WTC11 (cell line): Measurements from ENCODE around the gene CFAP20DC. TPM values are rescaled to one million over a fixed set of nuclear protein-coding genes. Genes with fewer than 3 reads are reported as not detected.

ENCODE experiments used
- ATAC-seq: fragments of 200-7000 bp; cut with Tn5 transposase; 2 replicates; pipeline ENCODE4 v1.10.0; 2021; ENCODE audit warnings: mild to moderate bottlenecking, moderate library complexity
- CTCF ChIA-PET: fragments of 300-600 bp; sonication (Branson Sonifier 250); formaldehyde crosslinking; loops from one replicate; lab custom pipeline; 2021; ENCODE audit warnings: antibody characterized with exemption; lab: Charles Lee
- POLR2A ChIA-PET: fragments of 350-600 bp; sonication (Branson Sonifier 250); formaldehyde crosslinking; loops from one replicate; lab custom pipeline; 2021; ENCODE audit warnings: antibody characterized with exemption; lab: Charles Lee
- DNase-seq: peaks from one replicate; pipeline ENCODE4 v3.0.0; 2021; ENCODE audit warnings: low spot score
- H3K27ac Mint-ChIP-seq: 2 replicates; pipeline ENCODE4 v1.8.0; 2021; ENCODE audit warnings: mixed read lengths
- H3K27me3 Mint-ChIP-seq: 2 replicates; pipeline ENCODE4 v1.8.0; 2021; ENCODE audit warnings: low read depth, mild to moderate bottlenecking, moderate library complexity, mixed read lengths
- H3K36me3 Mint-ChIP-seq: 2 replicates; pipeline ENCODE4 v1.8.0; 2021; ENCODE audit warnings: mixed read lengths
- H3K4me1 Mint-ChIP-seq: 2 replicates; pipeline ENCODE4 v1.8.0; 2022; ENCODE audit warnings: mixed read lengths
- H3K4me3 Mint-ChIP-seq: 2 replicates; pipeline ENCODE4 v1.8.0; 2021; ENCODE audit warnings: mild to moderate bottlenecking, moderate library complexity, mixed read lengths
- H3K9me3 Mint-ChIP-seq: 2 replicates; pipeline ENCODE4 v1.8.0; 2021; ENCODE audit warnings: mixed read lengths
- CBFB ChIP-seq: sonication (generic); formaldehyde crosslinking; IDR thresholded peaks from 2 replicates; pipeline ENCODE4 v1.8.1; 2022; ENCODE audit warnings: mild to moderate bottlenecking, low read depth, missing genetic modification reagents
- ESRRA ChIP-seq: sonication (generic); formaldehyde crosslinking; IDR thresholded peaks from 2 replicates; pipeline ENCODE4 v1.8.1; 2022; ENCODE audit warnings: mild to moderate bottlenecking, missing genetic modification reagents, borderline replicate concordance
- IRF1 ChIP-seq: sonication (generic); formaldehyde crosslinking; IDR thresholded peaks from 2 replicates; pipeline ENCODE4 v1.8.0; 2023; ENCODE audit warnings: missing genetic modification reagents
- MAX ChIP-seq: sonication (generic); formaldehyde crosslinking; IDR thresholded peaks from 2 replicates; pipeline ENCODE4 v1.8.0; 2022; ENCODE audit warnings: mild to moderate bottlenecking, missing genetic modification reagents
- NFATC4 ChIP-seq: fragments of 250-450 bp; sonication (Bioruptor Pico); IDR thresholded peaks from 2 replicates; pipeline ENCODE4 v1.9.0; 2021; ENCODE audit warnings: mild to moderate bottlenecking
- NR2C2 ChIP-seq: sonication (generic); formaldehyde crosslinking; IDR thresholded peaks from 2 replicates; pipeline ENCODE4 v1.8.0; 2022; ENCODE audit warnings: mild to moderate bottlenecking, missing genetic modification reagents
- NR3C1 ChIP-seq: sonication (generic); formaldehyde crosslinking; conservative IDR thresholded peaks from 2 replicates; pipeline ENCODE4 v1.8.1; 2023; ENCODE audit warnings: low read depth, mild to moderate bottlenecking, missing genetic modification reagents
- TCF7 ChIP-seq: sonication (generic); formaldehyde crosslinking; IDR thresholded peaks from 2 replicates; pipeline ENCODE4 v1.8.0; 2022; ENCODE audit warnings: mild to moderate bottlenecking, low read depth, missing genetic modification reagents, moderate library complexity
- USF1 ChIP-seq: sonication (generic); formaldehyde crosslinking; IDR thresholded peaks from 2 replicates; pipeline ENCODE4 v1.8.0; 2022; ENCODE audit warnings: mild to moderate bottlenecking, missing genetic modification reagents
- ZBTB21 ChIP-seq: sonication (generic); formaldehyde crosslinking; IDR thresholded peaks from 2 replicates; pipeline ENCODE4 v1.8.1; 2023; ENCODE audit warnings: mild to moderate bottlenecking, missing genetic modification reagents, borderline replicate concordance
- ZNF317 ChIP-seq: sonication (generic); formaldehyde crosslinking; IDR thresholded peaks from 2 replicates; pipeline ENCODE4 v1.8.1; 2023; ENCODE audit warnings: low read depth, mild to moderate bottlenecking, moderate library complexity, missing genetic modification reagents, borderline replicate concordance
- ZNF416 ChIP-seq: fragments of 250-450 bp; sonication (Bioruptor Pico); IDR thresholded peaks from 2 replicates; pipeline ENCODE4 v1.9.0; 2021; ENCODE audit warnings: mild to moderate bottlenecking, inconsistent platforms
- ZNF532 ChIP-seq: fragments of 250-450 bp; sonication (Bioruptor Pico); IDR thresholded peaks from 2 replicates; pipeline ENCODE4 v1.9.0; 2021; ENCODE audit warnings: mild to moderate bottlenecking, borderline replicate concordance
- ZNF671 ChIP-seq: fragments of 250-450 bp; sonication (Bioruptor Pico); IDR thresholded peaks from 2 replicates; pipeline ENCODE4 v1.8.0; 2021; ENCODE audit warnings: mild to moderate bottlenecking
- total RNA-seq: library from RNA; stranded (reverse); gene quantifications from 3 replicates; pipeline ENCODE4 v1.2.3, GENCODE V29; 2021
- TF ChIP-seq, protein P1 (sequence below): sonication (generic); formaldehyde crosslinking; IDR thresholded peaks from 2 replicates; pipeline ENCODE4 v1.8.0; 2023; ENCODE audit warnings: missing genetic modification reagents, mild to moderate bottlenecking, borderline replicate concordance
- TF ChIP-seq, protein P2 (sequence below): sonication (generic); formaldehyde crosslinking; IDR thresholded peaks from 2 replicates; pipeline ENCODE4 v1.8.1; 2023; ENCODE audit warnings: mild to moderate bottlenecking, moderate library complexity, missing genetic modification reagents

The CFAP20DC gene
- total RNA-seq, 1 experiment from 2014 or later = 4.9 TPM

DNA sequence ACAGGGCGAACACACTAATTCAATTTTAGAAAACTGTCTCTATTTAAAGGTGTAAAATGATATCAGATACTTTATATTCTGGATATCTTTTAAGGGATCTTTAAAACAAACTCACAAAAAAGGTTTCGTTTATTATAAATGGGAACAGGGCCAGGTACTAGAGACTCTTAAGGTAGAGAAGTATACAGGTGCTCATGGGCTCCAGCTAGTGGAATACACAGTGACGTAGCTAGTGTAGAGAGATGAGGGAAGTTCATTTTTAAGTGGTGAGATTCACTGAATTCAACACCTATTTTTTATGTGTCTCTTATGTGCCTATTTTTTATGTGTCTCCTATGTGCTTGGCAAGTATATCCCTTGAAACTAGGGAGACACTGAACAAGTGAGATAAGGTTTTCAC, 250.6 kb downstream of the CFAP20DC start:
- Mint-ChIP-seq H3K36me3 (no peaks in the 10 kb centered on the region), H3K27ac (no peak overlapping the region), H3K9me3 (no peaks in the 10 kb centered on the region), H3K4me3 (no peak overlapping the region), H3K4me1 (peaks cover 13% of the 10 kb centered on the region), H3K27me3 (no peaks in the 10 kb centered on the region)
- CTCF ChIA-PET = no interaction called here
- ATAC-seq (0 out of 2 replicates have a peak, but pooled peaks have one; percentile 38), DNase-seq (no peak)
- TF ChIP-seq, protein P1, sequence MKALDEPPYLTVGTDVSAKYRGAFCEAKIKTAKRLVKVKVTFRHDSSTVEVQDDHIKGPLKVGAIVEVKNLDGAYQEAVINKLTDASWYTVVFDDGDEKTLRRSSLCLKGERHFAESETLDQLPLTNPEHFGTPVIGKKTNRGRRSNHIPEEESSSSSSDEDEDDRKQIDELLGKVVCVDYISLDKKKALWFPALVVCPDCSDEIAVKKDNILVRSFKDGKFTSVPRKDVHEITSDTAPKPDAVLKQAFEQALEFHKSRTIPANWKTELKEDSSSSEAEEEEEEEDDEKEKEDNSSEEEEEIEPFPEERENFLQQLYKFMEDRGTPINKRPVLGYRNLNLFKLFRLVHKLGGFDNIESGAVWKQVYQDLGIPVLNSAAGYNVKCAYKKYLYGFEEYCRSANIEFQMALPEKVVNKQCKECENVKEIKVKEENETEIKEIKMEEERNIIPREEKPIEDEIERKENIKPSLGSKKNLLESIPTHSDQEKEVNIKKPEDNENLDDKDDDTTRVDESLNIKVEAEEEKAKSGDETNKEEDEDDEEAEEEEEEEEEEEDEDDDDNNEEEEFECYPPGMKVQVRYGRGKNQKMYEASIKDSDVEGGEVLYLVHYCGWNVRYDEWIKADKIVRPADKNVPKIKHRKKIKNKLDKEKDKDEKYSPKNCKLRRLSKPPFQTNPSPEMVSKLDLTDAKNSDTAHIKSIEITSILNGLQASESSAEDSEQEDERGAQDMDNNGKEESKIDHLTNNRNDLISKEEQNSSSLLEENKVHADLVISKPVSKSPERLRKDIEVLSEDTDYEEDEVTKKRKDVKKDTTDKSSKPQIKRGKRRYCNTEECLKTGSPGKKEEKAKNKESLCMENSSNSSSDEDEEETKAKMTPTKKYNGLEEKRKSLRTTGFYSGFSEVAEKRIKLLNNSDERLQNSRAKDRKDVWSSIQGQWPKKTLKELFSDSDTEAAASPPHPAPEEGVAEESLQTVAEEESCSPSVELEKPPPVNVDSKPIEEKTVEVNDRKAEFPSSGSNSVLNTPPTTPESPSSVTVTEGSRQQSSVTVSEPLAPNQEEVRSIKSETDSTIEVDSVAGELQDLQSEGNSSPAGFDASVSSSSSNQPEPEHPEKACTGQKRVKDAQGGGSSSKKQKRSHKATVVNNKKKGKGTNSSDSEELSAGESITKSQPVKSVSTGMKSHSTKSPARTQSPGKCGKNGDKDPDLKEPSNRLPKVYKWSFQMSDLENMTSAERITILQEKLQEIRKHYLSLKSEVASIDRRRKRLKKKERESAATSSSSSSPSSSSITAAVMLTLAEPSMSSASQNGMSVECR (CRISPR knock-in tag) = no peak
- TF ChIP-seq, protein P2, sequence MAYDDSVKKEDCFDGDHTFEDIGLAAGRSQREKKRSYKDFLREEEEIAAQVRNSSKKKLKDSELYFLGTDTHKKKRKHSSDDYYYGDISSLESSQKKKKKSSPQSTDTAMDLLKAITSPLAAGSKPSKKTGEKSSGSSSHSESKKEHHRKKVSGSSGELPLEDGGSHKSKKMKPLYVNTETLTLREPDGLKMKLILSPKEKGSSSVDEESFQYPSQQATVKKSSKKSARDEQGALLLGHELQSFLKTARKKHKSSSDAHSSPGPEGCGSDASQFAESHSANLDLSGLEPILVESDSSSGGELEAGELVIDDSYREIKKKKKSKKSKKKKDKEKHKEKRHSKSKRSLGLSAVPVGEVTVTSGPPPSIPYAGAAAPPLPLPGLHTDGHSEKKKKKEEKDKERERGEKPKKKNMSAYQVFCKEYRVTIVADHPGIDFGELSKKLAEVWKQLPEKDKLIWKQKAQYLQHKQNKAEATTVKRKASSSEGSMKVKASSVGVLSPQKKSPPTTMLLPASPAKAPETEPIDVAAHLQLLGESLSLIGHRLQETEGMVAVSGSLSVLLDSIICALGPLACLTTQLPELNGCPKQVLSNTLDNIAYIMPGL (CRISPR knock-in tag) = no peak
- TF ChIP-seq NFATC4 (CRISPR knock-in tag) (no peak), CBFB (no peak), ZNF317 (CRISPR knock-in tag) (no peak), MAX (no peak), ZBTB21 (CRISPR knock-in tag) (no peak), TCF7 (no peak), NR2C2 (CRISPR knock-in tag) (no peak), USF1 (CRISPR knock-in tag) (no peak), NR3C1 (CRISPR knock-in tag) (no peak), ESRRA (CRISPR knock-in tag) (no peak), ZNF532 (no peak), ZNF671 (no peak), IRF1 (CRISPR knock-in tag) (no peak), ZNF416 (CRISPR knock-in tag) (no peak)
- POLR2A ChIA-PET = no interaction called here
